B cell (primary cell): ENCODE measurements around the gene RHOT2.

Experiments used
- EZH2 ChIP-seq: IDR thresholded peaks from 2 replicates; pipeline ENCODE4 v1.6.1; 2012; ENCODE audit warnings: borderline replicate concordance, low read depth, mild to moderate bottlenecking, moderate library complexity, low read length; ENCODE audit not compliant: insufficient read depth, poor library complexity, severe bottlenecking
- TF ChIP-seq, protein P1 (sequence below): fragments of 200-600 bp; IDR thresholded peaks from one replicate; pipeline ENCODE4 v1.8.0; 2022; ENCODE audit warnings: antibody characterized with exemption, mild to moderate bottlenecking

DNA sequence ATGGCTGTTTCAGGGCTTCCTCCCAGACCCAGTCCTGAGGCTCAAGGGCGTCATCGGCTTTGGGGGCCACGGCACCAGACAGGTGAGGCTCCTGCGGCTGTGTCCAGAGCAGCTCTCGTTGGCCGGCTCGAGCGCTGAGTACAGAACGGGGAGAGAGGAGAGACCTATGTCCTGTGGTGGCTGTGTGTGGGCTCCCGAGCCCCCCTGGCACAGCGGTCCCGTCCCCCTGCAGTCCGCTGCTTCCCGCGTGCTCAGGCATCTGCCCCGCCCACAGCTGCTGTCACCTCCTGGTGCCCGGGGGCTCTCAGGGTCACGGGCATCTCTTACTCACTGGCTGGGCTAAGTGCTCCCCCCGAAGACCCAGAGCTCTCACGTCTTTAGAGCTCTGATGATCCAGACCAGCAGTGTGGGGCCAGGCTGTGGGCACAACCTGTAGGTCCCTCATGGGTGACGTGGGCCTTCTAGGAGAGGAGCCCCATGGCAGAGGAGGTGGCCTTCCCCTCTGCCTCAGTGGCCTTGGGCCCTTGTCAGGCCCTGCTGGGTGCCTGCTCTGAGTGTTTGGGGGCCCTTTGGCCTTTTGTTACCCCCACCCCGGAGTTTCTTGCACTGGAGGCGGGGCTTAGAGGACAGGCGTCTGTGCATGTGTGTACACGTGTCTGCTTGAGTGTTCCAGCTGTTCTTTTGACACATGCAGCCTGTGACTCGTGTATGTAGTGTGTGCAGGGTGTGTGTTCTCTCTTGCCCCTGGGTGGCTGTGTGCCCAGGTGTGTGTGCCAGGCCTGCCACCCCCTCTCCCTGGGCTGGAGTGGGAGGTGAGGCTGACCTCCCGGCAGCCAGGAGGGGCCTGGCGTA lies 15.3 kb upstream of the RHOT2 start:
- TF ChIP-seq, protein P1, sequence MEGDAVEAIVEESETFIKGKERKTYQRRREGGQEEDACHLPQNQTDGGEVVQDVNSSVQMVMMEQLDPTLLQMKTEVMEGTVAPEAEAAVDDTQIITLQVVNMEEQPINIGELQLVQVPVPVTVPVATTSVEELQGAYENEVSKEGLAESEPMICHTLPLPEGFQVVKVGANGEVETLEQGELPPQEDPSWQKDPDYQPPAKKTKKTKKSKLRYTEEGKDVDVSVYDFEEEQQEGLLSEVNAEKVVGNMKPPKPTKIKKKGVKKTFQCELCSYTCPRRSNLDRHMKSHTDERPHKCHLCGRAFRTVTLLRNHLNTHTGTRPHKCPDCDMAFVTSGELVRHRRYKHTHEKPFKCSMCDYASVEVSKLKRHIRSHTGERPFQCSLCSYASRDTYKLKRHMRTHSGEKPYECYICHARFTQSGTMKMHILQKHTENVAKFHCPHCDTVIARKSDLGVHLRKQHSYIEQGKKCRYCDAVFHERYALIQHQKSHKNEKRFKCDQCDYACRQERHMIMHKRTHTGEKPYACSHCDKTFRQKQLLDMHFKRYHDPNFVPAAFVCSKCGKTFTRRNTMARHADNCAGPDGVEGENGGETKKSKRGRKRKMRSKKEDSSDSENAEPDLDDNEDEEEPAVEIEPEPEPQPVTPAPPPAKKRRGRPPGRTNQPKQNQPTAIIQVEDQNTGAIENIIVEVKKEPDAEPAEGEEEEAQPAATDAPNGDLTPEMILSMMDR: no peak
- TF ChIP-seq EZH2: no peak
